Islet of Langerhans (tissue), 1 donor: Measurements from ENCODE around the gene BIRC2.
"Not testable (repeated sequence)": the region's sequence is repeated elsewhere in the genome, so short reads cannot be mapped to it uniquely, and the experiment has no call there.

Experiments
- FAIRE-seq: peaks from one replicate; lab custom pipeline; 2011; peaks lifted over from hg19 to GRCh38; lab: Jason Lieb, UNC

BIRC2 gene

DNA sequence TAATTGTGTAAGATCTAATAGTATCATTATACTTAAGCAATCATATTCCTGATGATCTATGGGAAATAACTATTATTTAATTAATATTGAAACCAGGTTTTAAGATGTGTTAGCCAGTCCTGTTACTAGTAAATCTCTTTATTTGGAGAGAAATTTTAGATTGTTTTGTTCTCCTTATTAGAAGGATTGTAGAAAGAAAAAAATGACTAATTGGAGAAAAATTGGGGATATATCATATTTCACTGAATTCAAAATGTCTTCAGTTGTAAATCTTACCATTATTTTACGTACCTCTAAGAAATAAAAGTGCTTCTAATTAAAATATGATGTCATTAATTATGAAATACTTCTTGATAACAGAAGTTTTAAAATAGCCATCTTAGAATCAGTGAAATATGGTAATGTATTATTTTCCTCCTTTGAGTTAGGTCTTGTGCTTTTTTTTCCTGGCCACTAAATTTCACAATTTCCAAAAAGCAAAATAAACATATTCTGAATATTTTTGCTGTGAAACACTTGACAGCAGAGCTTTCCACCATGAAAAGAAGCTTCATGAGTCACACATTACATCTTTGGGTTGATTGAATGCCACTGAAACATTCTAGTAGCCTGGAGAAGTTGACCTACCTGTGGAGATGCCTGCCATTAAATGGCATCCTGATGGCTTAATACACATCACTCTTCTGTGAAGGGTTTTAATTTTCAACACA is 23.3 kb upstream of the BIRC2 start:
- FAIRE-seq = peak; percentile 47

DNA sequence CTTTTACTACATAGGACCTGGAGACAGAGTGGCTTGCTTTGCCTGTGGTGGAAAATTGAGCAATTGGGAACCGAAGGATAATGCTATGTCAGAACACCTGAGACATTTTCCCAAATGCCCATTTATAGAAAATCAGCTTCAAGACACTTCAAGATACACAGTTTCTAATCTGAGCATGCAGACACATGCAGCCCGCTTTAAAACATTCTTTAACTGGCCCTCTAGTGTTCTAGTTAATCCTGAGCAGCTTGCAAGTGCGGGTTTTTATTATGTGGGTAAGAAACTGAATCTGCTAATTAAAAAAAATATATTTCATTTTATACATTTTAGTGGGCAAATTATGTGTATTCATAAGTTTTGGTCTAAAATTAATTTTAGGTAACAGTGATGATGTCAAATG is 21.9 kb upstream of the BIRC2 start:
- FAIRE-seq = no peak

DNA sequence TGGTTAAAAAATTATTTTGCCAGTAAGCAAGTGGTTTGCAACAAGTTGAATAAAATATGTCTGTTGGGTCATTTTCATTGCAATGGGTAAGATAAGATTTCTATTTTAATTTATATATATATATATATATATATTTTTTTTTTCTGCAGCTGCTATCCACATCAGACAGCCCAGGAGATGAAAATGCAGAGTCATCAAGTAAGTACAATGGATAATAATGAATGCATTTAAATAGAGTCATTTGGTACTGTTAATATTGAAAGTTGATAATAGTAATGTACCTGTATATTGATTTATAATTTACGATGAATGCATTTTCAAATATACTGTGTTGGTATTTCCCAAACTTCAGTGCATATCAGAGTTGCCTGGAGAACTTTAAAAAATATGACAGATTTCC is 18.3 kb upstream of the BIRC2 start:
- no peak for FAIRE-seq

DNA sequence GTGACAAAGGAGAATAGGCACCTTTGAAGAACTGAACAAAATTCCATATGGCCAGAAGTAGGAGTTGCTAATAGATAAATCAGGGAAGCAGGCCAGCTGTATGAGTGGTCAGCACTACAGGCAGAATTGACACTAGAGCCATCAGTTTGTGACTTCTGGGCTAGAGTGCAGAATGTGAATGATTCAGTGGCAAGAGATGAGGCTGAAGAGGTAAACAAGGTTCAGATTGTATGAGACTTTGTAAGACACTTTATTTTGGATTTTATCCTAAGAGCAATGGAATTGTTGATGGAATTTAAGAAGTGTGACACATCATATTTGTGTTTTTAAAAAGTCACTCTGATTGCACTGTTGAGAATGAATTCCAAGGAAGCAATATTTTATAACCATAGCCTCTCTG is 16.8 kb upstream of the BIRC2 start:
- FAIRE-seq = no peak

DNA sequence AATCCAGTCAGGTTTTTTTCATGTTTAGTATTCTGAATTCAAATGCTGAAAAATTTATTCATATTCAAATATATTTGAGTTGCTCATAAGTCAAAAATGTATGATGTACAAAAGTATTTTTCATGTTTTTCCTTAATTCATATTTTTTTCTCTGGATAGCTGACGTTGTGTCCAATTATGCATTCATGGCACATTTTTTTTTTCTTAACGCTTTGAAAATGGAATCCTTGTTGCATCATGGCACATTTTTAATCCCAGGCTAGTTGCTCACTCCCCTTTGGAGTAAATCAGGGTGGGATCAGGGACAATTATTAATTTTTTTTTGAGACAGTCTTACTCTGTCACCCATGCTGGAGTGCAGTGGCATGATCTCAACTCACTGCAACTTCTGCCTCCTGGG is 15.7 kb upstream of the BIRC2 start:
- no peak for FAIRE-seq

DNA sequence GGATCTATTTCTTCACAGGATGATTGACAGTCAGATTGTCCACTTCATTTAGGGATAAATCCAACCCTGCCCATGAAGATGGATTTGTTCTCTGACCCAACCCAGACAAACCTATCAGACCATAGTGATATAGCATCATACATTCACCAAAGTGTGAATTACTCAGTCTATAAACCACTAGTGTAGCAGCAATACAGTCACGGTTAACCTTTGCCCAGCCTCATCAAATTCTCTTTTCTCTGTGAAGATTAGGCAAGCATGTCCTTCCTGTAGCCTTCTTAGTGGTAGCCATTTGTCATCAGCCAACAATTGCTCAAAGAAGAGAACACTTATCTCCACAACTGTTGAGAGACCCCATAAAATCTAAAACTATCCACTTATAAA is 14.4 kb upstream of the BIRC2 start:
- FAIRE-seq = no peak

DNA sequence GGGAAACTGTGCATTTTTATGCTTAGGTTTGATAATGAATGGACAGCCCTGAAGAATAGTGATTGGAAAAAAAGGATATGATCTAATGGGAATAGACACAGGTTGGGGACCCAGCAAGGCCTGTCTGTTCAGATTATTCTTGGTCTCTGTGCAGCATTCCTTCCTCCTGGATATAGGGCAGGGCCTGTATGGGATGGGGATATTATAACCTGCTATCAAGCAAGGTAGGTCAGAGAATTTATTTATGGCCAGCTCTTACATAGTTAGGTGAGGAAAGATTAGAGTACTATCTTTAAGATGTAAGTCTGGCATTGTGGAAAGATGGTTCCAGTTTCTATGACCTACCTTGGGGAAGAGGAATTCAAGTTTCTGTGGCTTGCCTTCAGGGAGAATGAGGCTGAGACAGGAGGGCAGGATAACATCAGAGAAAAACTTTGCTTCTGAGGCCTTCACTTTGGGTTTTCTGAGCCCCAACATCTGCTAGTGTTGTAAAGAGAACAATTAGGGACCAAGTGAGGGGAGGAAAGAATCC is 8.5 kb upstream of the BIRC2 start:
- FAIRE-seq = no peak

DNA sequence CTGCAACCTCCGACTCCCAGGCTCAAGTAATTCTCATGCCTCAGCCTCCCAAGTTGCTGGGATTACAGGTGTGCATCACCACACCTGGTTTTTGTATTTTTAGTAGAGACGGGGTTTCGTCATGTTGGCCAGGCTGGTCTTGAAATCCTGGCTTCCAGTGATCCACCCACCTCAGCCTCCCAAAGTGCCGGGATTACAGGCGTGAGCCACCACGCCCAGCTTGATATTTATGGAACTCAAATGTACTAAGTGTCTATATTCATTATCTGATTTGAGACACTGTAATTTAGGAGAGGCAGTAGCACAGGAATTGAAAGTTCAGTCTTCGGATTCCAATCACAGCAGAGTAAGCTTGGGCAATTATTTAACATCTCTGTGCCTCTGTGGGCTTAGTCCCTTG is 5.7 kb upstream of the BIRC2 start:
- FAIRE-seq = not testable (repeated sequence)

DNA sequence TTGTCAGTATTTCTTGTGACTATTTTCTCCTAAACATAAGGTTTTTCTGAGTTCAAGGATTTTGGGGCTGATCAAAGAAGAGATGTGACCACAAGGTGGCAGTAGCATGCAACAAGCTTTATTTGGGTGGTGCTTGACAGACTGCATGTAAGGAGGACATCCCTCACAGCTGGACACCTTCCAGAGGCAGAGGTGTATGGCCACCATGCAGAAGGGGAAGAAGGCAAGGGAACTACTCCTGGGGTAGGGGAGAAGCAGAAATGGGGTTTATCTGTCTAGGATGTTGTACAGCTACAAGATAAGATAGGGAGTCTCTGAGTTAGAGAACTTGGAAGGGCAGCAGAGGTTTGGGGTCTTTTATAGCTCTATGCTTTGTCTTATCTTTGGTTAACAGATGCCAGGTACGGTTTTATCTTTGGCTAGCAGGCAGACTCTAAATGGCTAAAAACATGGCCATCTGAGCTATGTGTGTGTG is 5.1 kb upstream of the BIRC2 start:
- peak; percentile 93 for FAIRE-seq

DNA sequence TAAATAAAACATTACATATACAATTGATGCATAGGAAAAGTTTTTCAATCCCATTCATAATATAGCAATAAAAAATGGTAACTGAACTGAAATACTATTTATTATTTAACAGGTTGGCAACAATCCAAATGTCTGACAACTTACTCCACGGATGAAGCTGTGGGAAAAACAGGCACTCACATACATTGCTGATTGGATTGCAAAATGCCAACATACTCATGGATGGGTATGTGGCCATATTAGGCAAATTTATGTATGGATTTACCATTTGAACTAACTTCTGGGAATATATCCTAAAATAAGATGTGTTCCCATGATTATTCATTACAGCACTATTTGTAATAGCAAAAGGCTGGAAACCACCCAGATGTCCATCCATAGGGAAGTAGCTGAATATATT is 3.2 kb upstream of the BIRC2 start:
- no peak for FAIRE-seq

DNA sequence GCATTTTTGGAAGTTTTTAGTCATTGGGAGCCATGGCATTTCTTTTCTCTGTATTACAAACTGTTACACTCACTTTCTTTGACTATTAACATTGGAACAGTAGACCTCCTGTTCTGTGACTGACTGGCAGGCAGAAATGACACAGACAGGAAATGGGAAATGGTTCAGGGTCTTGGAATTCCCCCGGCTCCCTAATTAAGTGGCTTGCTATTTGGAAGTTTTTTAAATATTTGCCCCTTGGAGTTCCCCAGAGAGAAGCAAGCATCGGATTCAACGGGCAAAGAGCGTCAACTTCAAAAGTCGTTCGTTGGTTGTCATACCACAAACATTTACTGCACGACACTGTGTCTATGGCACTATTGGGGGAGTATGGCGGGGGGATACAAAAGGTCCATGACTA is 1.1 kb upstream of the BIRC2 start:
- FAIRE-seq = no peak

DNA sequence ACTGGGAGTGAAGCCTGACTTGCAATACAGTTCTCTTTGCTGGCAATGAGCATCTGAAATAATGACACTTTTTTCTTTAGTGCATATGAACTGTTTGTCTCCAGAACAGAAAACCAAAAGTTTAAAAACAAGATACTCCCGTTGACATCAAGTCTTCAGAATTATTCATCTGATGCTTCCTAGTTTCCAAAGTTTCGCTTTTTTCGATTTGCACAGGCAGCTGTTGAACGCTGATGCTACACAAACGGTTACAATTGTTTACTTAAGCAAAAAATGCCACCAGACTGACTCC is 612 bp upstream of the BIRC2 start:
- FAIRE-seq = peak; percentile 45

DNA sequence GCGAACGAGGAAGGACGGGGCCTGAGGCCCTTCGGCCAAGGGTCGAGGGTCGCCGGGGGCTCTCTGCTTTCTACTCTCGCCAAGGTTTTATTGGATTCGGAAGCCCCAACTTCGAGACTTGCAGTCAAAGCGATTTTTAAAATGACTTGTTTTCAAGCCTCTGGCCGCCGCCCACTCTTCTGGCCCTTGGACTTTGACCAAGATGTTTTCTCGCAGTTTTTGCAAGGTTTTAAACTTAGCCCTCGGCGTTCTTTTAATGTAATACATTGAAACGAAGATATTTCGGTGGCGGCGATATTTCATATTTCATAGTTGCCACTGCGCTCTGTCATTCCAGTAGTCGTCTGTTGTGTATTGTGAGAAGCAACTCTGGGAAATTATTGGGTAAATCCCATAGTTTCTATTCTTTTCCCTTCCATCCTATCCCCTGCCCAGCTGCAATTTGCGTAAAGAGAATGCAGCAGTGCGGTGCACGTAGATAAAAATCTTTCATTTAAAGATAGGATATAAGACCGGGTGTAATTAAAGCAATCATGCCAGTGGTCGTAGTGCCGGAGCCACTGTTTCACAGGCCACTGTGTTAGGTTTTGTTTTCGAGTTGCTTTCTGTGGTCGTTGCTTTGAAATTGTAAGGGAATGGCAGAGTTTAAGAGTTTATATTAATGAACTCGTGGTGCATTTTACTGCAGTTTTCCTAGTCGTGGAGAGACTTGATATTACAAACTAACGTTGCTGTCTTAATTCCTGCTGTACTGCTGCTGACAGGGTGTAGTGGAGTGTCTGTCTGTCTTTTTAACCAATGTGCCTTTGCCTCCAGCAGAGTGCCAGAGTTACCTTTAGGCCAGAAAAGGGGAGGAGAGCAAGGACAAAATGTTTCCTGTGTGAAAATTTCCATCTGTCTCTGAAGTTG is 702 bp downstream of the BIRC2 start:
- peak; percentile 21 for FAIRE-seq

DNA sequence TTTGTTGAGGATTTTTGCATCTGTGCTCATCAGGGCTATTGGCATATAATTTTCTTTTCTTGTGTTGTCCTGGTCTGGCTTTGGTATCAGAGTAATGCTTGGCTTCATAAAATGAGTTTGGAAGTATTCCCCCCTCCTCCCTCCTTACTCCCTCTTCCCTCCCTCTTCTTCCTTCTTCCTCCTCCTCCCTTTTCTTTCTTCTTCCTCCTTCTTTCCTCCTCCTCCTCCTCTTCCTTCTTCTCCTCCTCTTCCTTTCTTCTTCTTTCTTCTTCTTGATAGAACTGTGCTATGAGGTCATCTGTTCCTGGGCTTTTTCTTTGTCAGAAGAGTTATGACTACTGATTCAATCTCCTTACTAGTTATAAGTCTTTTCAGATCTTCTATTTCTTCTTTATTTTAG is 10.1 kb downstream of the BIRC2 start:
- FAIRE-seq = no peak

DNA sequence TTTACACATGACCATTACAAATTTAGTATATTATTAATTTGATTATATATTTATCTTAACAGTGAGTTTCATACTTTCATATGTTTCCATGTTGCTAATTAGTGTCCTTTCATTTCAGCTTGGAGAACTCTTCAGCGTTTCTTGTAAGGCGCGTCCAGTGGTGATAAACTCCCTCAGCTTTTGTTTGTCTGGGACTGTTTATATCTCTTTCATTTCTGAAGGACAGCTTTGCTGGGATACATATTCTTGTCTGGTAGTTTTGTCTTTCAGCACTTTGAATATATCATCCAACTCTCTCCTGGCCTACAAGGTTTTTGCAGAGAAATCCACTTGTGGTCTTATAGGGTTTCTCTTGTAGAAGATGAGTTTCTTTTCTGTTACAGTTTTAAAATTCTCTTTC is 12.4 kb downstream of the BIRC2 start:
- FAIRE-seq = no peak

DNA sequence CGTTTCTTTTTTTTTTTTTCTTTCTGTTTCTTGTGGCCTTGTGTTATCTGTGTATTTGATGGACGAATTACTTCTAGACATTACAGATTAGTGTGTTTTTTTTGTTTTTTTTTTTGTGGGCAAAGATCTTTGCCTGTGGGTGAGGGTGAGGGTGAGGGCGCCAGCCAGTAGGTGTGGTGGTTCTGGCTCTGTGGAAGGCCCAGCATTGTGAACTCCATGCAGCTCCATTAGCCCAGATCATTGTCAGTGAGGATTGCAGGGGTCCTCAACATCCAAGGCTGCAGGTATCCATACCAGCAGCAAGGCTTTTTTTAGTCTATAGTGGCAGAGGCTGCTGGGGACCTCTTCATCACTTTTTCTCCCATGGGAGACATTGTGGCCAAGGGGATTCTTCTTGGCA is 13.7 kb downstream of the BIRC2 start:
- FAIRE-seq = no peak

DNA sequence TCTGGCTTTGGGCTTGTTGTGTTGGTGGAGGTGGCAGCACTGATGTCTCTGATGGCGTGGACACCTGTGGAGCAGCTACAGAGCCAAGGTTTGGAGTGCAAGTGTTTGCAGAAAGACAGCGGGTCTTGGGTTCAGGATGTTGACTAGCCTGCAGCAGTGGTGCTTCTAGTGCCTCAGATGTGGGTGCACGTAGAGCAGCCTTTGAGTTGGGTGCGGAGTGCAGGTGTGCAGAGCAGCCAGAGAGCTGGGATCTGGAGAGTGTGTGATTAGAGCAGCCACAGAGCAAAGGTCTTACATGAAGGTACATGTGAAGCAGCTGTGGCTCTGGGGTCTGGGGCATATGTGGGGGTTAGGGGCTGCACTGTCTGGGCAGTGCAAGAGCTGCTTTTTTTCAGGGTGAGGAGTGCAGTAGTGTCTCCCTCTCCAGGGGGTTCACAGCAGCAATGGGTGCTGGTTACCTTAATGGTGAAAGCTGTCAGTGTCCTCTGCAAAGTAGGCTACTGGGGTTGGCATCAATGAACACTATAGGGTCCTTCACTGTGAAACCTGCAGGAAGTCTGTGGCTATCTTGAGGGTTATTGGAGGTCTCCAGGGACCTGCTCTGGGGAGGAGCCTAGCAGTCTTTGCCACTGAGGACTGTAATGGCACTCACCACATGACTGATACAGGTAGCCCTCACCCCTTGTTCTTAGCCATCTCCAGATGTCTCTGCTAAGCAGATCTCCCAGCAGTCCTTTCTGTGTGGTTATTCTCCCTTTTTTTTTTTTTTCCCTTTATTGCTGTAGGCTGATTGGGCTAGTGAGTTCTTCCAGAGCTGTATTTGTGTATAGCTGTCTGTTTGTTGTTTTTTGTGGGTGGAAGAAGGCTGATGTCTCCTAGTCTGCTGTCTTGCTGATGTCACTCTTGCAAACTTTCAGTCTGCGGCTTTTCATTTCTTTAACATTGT is 14.3 kb downstream of the BIRC2 start:
- FAIRE-seq = no peak

DNA sequence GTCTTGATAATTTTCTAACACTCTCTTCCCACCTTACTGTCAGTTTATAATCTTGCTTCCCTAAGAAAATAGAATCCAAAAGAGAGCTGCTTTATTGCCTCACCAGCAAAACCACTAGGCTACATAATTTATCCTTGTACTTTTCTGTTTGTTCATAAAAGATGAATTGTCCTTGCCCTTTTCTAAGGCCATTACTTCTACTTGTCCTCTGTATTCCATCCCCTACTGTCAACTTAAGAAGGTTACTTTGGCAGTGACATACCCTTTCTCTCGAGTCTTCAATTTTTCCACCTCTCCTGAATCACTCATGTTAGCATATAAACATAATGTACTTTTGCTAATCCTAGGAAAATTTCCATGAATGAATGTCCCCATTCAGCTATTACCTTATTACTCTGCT is 18.0 kb downstream of the BIRC2 start:
- FAIRE-seq = no peak

DNA sequence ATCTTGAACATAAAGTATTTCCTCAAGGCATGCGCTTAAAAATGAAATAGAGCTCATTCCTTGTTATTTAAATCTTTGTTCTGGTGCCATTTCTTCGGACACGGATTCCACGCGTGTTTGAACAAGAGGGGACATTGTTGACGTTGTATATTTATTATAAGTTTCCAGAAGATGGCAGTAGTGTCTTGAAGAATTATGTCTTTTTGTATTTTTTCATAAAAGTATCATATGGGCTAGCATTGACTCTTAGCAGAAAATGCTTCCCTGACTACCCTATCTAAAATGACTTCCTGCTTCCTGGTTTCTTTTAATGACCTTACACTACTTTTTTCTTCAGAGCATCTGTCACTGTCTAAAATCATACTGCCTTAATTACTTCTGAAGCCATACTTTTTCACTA is 20.4 kb downstream of the BIRC2 start:
- FAIRE-seq = peak; percentile 5

DNA sequence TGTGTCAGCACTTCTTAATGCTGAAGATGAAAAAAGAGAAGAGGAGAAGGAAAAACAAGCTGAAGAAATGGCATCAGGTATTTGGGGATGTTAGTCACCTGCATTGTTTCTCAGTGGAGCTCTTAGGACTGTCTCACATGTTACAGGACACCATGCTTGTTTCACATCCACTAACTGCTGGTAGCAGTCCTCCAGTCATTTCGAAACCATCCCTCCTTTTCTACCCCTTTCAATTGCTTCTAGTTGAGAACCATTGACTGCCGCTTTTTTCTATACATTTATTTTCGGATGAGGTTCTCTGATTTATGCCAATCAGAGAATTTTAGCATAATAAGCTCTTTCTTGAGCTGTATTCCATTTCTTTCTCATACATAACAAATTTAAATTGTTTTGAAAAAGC is 21.5 kb downstream of the BIRC2 start:
- FAIRE-seq = no peak

DNA sequence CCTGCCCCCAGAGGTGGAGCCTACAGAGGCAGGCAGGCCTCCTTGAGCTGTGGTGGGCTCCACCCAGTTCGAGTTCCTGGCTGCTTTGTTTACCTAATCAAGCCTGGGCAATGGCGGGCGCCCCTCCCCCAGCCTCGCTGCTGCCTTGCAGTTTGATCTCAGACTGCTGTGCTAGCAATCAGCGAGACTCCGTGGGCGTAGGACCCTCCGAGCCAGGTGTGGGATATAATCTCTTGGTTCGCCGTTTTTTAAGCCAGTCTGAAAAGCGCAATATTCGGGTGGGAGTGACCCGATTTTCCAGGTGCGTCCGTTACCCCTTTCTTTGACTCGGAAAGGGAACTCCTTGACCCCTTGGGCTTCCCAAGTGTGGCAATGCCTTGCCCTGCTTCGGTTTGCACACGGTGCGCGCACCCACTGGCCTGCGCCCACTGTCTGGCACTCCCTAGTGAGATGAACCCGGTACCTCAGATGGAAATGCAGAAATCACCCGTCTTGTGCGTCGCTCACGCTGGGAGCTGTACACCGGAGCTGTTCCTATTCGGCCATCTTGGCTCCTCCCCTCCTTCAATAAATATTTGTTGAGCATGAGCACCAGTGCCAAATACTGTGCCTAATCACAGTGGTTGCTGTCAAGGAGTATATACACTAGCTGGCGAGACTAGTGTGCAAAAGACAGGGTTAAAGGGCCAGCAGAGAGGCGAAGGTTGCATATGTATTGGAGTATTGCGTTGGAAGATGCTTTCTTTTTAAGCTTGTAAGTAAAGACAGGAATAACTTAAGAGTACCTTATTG is 27.8 kb downstream of the BIRC2 start:
- not testable (repeated sequence) for FAIRE-seq
